ENCODE measurements around the gene BCL3. TPM values are rescaled to one million over a fixed set of nuclear protein-coding genes. Genes with fewer than 3 reads are reported as not detected.
A peak's percentile ranks its signal among the peaks of the same experiment; 100 is the strongest.

BCL3 gene
- total and polyA plus RNA-seq, 10 of the 15 experiments (the other 5 are each of a cell fraction or from before 2014, with no cell fraction given) = 0.55 to 22.7 (median 3.6) TPM

DNA sequence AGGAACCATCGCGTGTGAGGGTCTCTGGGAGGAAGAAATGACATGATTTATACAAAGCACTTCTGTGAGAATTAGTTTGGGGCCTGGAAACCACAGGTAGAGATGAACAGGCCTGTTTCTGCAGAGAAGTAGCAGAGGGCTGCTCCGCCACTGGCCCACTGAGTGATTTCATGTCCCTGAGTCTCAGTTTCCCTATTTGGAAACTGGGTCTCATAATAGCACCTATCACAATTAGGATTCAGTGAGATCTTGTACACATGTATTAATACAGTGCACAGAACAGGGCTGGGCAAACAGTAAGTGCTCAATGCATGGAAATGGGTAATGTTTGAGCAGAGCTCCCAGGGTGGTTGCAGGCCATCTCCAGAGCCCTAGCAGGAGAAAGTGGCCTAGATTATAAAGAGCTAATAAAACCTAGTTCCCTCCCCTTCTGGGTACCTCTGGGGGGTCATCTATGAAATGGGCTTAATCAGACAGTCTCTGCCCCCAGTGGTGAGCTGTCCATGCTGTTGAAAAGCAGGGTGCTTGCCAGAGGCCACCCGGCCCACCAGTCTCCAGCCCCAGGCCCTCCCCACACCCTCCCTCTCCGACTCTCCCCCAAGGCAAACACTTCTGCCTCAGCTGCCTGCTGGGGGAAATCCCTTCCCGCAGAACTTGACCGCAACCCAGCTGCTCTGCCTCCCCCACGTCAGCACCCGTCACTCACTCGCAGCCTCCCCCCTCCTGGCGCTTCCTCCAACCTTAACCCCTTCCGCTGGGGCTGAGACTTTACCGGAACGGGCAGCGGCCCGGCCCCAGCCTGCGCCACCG lies 4.5 kb downstream of the BCL3 start (continued):
- TF ChIP-seq MLLT1 (IDR thresholded peaks at IDR 0.05) (peak; percentile 99), CUX1 (IDR thresholded peaks at IDR 0.05; ENCODE audit: insufficient replicate concordance, low read depth, low read length) (peak; percentile 89), HDAC2 (IDR thresholded peaks at IDR 0.05) (no peak), IKZF2 (IDR thresholded peaks at IDR 0.05) (peak; percentile 88 to 94), PBX3 (IDR thresholded peaks at IDR 0.05; ENCODE audit: insufficient replicate concordance, low read depth, low read length) (peak; percentile 95), RELA (IDR thresholded peaks at IDR 0.05; ENCODE audit: borderline replicate concordance, partially characterized antibody) (peak; percentile 99), EP300 (IDR thresholded peaks at IDR 0.05; ENCODE audit: borderline replicate concordance in 1 of 2, control insufficient read depth in 1 of 2, low read depth in 2 of 2, low read length in 2 of 2) (peak; percentile 98 to 99), HCFC1 (IDR thresholded peaks at IDR 0.05; ENCODE audit: low read length) (0 out of 2 replicates have a peak, but pooled peaks have one; percentile 1), IRF4 (IDR thresholded peaks at IDR 0.05; ENCODE audit: low read depth, low read length) (peak; percentile 59; the same call in 1 of the 2 replicates), ZZZ3 (IDR thresholded peaks at IDR 0.05; ENCODE audit: control insufficient read depth, insufficient read length, low read depth) (no peak), DPF2 (IDR thresholded peaks at IDR 0.05) (peak; percentile 93), STAT3 (IDR thresholded peaks at IDR 0.05; ENCODE audit: low read depth, low read length) (0 out of 2 replicates have a peak, but pooled peaks have one; percentile 48), EGR1 (IDR thresholded peaks at IDR 0.05; ENCODE audit: borderline replicate concordance in 1 of 2, low read depth in 2 of 2, low read length in 2 of 2) (peak in 1 of 2 experiments; percentile 71; a peak in 1 of 3 replicates), GATAD2B (conservative IDR thresholded peaks at IDR 0.05; ENCODE audit: low read depth) (0 out of 2 replicates have a peak, but pooled peaks have one; percentile 21), MTA3 (IDR thresholded peaks at IDR 0.05; ENCODE audit: borderline replicate concordance, low read length) (no peak; the same call in 1 of the 2 replicates), ESRRA (IDR thresholded peaks at IDR 0.05; ENCODE audit: low read length) (no peak), NRF1 (conservative IDR thresholded peaks at IDR 0.05; ENCODE audit: low read depth, low read length) (no peak), EED (IDR thresholded peaks at IDR 0.05; ENCODE audit: low read depth) (peak; percentile 91), SRF (IDR thresholded peaks at IDR 0.05; ENCODE audit: low read depth in 2 of 2, low read length in 2 of 2) (peak in 1 of 2 experiments; percentile 42; a peak in 1 of 4 replicates)
- TF ChIP-seq, protein P1, sequence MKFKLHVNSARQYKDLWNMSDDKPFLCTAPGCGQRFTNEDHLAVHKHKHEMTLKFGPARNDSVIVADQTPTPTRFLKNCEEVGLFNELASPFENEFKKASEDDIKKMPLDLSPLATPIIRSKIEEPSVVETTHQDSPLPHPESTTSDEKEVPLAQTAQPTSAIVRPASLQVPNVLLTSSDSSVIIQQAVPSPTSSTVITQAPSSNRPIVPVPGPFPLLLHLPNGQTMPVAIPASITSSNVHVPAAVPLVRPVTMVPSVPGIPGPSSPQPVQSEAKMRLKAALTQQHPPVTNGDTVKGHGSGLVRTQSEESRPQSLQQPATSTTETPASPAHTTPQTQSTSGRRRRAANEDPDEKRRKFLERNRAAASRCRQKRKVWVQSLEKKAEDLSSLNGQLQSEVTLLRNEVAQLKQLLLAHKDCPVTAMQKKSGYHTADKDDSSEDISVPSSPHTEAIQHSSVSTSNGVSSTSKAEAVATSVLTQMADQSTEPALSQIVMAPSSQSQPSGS (IDR thresholded peaks at IDR 0.05; ENCODE audit: low read length) = peak; percentile 72
